Measurements from ENCODE around the gene AGPAT4. TPM values are rescaled to one million over a fixed set of nuclear protein-coding genes. Genes with fewer than 3 reads are reported as not detected.

The AGPAT4 gene
- polyA plus RNA-seq, 2 of the 4 experiments (the other 2 are of a cell fraction) = 2.1 to 3.7 TPM

DNA sequence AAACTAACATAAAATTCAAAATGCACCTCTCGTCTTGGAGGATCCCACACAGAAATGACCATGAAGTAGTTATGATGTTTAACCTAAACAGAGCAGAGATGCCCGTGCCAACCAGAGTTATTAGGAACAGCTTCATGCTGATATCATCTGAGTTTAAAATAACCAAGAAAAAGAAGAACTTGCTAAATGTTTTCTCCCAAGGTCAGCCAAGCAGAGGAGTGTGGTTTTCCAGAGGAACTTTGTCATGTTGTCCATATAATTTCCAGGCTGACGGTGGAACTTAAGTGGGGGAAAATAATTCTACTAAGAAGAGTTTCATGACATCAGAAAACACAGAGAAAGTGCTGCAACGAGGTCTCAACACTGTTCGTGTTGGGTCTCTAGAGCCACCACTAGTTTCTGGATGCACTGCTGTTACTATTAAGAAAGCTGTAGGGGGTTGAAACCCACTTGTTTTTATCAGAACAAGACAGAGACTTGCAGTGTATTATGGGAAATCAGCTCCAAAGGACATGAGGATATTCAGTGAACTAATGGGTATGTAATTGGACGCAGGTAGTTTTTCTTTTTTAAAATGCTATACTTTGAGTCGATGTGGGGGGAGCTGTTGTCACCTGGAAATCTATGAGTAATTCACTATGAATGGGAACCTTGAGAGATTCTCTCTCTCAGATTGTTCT lies 5.2 kb downstream of the AGPAT4 start:
- DNase-seq (ENCODE audit: low read depth in 1 of 2, low spot score in 1 of 2) = no peak
- Histone ChIP-seq H3K27ac (no peak overlapping the region), H3K4me3 (no peak overlapping the region), H3K4me2 (no peak overlapping the region), H3K4me1 (peaks cover 10% of the 10 kb centered on the region; the same call in 1 of the 3 replicates), H3K9me3 (no peaks in the 10 kb centered on the region)
- ChIA-PET CTCF (interaction anchor here (1.0 to 1.3 kb wide), 2 partner anchors 13 to 105 kb away, joined by 4 read pairs; no protein-coding TSS in a partner anchor), POLR2A (no interaction called here)
- FAIRE-seq = no peak
- ATAC-seq = no peak
- TF ChIP-seq SREBF2 (IDR thresholded peaks at IDR 0.05) = no peak
- TF ChIP-seq CEBPB (IDR thresholded peaks at IDR 0.05) = no peak
- no peak for TF ChIP-seq EHMT2 (IDR thresholded peaks at IDR 0.05; ENCODE audit: low read depth)
- TF ChIP-seq GATA3 (IDR thresholded peaks at IDR 0.05; ENCODE audit: borderline replicate concordance) = no peak
- no peak for TF ChIP-seq BHLHE40 (IDR thresholded peaks at IDR 0.05; ENCODE audit: low read depth, low read length)
- no peak for TF ChIP-seq MAFK (IDR thresholded peaks at IDR 0.05; ENCODE audit: partially characterized antibody)
- TF ChIP-seq HOXA7 (CRISPR knock-in tag; IDR thresholded peaks at IDR 0.05) = no peak
- no peak for TF ChIP-seq CBX8 (IDR thresholded peaks at IDR 0.05)
- no peak for TF ChIP-seq KDM5A (IDR thresholded peaks at IDR 0.05)
- no peak for TF ChIP-seq USF2 (IDR thresholded peaks at IDR 0.05)
- TF ChIP-seq POLR2AphosphoS2 (conservative IDR thresholded peaks at IDR 0.05; ENCODE audit: low read length) = no peak
- TF ChIP-seq CTCF (IDR thresholded peaks at IDR 0.05) = no peak
- 81% methylated on average over 7 of the region's 7 CpGs for WGBS (ENCODE audit: missing lambda C conversion rate)

GRCh38 chr6:161266513-161267230 lies 7.2 kb downstream of the AGPAT4 start:
- H3K4me1 ChIP-seq = 0 out of 3 replicates have a peak, but pooled peaks cover 4% of the 10 kb centered on the region
- no peak for FAIRE-seq
- WGBS (ENCODE audit: missing lambda C conversion rate) = 83% methylated on average over 9 of the region's 9 CpGs
- no peak overlapping the region for H3K4me2 ChIP-seq
- no peak for DNase-seq (ENCODE audit: low read depth in 1 of 2, low spot score in 1 of 2)
- no peaks in the 10 kb centered on the region for H3K9me3 ChIP-seq
- H3K4me3 ChIP-seq = no peak overlapping the region
- ATAC-seq = no peak
- CTCF ChIA-PET = no interaction called here
- POLR2A ChIA-PET = no interaction called here
- TF ChIP-seq BHLHE40 (IDR thresholded peaks at IDR 0.05; ENCODE audit: low read depth, low read length) (no peak), CHD2 (IDR thresholded peaks at IDR 0.05; ENCODE audit: low read length, partially characterized antibody) (no peak), HDAC2 (IDR thresholded peaks at IDR 0.05) (no peak), PHF8 (IDR thresholded peaks at IDR 0.05; ENCODE audit: borderline replicate concordance, low read depth) (no peak), JUN (IDR thresholded peaks at IDR 0.05) (no peak), ZSCAN20 (CRISPR knock-in tag; IDR thresholded peaks at IDR 0.05) (no peak), SMC3 (IDR thresholded peaks at IDR 0.05) (no peak), ZFP36 (IDR thresholded peaks at IDR 0.05; ENCODE audit: borderline replicate concordance, partially characterized antibody) (no peak), KDM5A (IDR thresholded peaks at IDR 0.05) (no peak), PBX3 (IDR thresholded peaks at IDR 0.05) (no peak), RAD21 (conservative IDR thresholded peaks at IDR 0.05 in 1 of 2, IDR thresholded peaks at IDR 0.05 in 1 of 2) (no peak), CEBPB (IDR thresholded peaks at IDR 0.05) (no peak), CHD4 (IDR thresholded peaks at IDR 0.05; ENCODE audit: borderline replicate concordance) (no peak), CBX8 (IDR thresholded peaks at IDR 0.05) (no peak), FOSB (CRISPR knock-in tag; IDR thresholded peaks at IDR 0.05) (no peak)
- TF ChIP-seq, protein P1, sequence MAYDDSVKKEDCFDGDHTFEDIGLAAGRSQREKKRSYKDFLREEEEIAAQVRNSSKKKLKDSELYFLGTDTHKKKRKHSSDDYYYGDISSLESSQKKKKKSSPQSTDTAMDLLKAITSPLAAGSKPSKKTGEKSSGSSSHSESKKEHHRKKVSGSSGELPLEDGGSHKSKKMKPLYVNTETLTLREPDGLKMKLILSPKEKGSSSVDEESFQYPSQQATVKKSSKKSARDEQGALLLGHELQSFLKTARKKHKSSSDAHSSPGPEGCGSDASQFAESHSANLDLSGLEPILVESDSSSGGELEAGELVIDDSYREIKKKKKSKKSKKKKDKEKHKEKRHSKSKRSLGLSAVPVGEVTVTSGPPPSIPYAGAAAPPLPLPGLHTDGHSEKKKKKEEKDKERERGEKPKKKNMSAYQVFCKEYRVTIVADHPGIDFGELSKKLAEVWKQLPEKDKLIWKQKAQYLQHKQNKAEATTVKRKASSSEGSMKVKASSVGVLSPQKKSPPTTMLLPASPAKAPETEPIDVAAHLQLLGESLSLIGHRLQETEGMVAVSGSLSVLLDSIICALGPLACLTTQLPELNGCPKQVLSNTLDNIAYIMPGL (CRISPR knock-in tag; IDR thresholded peaks at IDR 0.05; ENCODE audit: borderline replicate concordance) = no peak
- no peak overlapping the region for H3K27ac ChIP-seq

Data from A549 (cell line).